ENCODE measurements around the gene EFNB1. TPM values are rescaled to one million over a fixed set of nuclear protein-coding genes. Genes with fewer than 3 reads are reported as not detected.

Gene EFNB1
- total and polyA plus RNA-seq, 7 experiments from 2014 or later = 2.6 to 5.1 (median 4.1) TPM

- POLR2A ChIA-PET = no interaction called here
- H3K36me3 ChIP-seq (ENCODE audit: control insufficient read depth in 2 of 3, insufficient read depth in 3 of 3, low read length in 3 of 3) = peaks cover 0 to 4% (median 0%) of the 10 kb centered on the region in 3 experiments
- peaks cover 7 to 24% (median 17%) of the 10 kb centered on the region in 7 donors for H3K4me1 Mint-ChIP-seq
- peaks cover 6 to 9% of the 10 kb centered on the region in 2 donors for H3K4me1 ChIP-seq (ENCODE audit: control insufficient read depth in 2 of 2, insufficient read depth in 2 of 2, low read length in 2 of 2)
- H3K36me3 Mint-ChIP-seq = no peaks in the 10 kb centered on the region
- no peak overlapping the region for H3K27ac ChIP-seq (ENCODE audit: low read depth, low read length)
- no peaks in the 10 kb centered on the region for H3K9me3 ChIP-seq (ENCODE audit: control insufficient read depth in 2 of 3, low read length in 3 of 3)
- no peak for ATAC-seq
- H3K9me3 Mint-ChIP-seq = no peaks in the 10 kb centered on the region
- no peak for DNase-seq
- H3K27me3 Mint-ChIP-seq = peaks cover 0 to 15% (median 0%) of the 10 kb centered on the region in 5 donors
- H3K27ac Mint-ChIP-seq = peak overlapping the region in 2 of 9 donors; percentile 51 to 65
- intact Hi-C loops (cut with micrococcal nuclease) = no loop called here
- CTCF ChIA-PET = interaction anchor here (0.6 kb wide), 1 partner anchor 99 kb away, joined by 3 read pairs; no protein-coding TSS in a partner anchor
- H3K27me3 ChIP-seq (ENCODE audit: control insufficient read depth in 2 of 2, insufficient read depth in 2 of 2, low read length in 2 of 2) = no peaks in the 10 kb centered on the region
- H3K4me3 ChIP-seq (ENCODE audit: low read length) = no peak overlapping the region
- H3K4me3 Mint-ChIP-seq = peak overlapping the region; percentile 53 to 95 (median 76)
These were observed 2.7 kb downstream of the EFNB1 start for GRCh38 chrX:68831405-68832100.

DNA sequence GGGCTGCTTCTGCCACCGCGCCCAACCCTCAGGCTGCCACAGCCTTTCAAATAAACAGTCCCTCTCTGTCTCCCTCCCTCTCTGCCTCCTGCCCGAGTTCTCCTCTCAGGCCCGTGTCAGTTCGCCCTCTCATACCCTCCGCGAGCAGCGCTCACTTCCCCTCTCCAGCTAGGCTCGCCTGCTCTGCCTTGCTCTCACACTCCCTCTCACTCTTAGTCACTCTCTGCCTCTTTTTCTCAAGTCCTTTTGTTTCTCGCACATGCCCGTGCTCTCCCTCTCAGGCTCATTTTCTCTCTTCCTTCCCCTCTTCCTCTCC lies 3.2 kb downstream of the EFNB1 start:
- H3K4me1 Mint-ChIP-seq = peaks cover 7 to 24% (median 21%) of the 10 kb centered on the region in 7 donors
- DNase-seq = peak in 2 of 9 donors; percentile 9 to 15
- POLR2A ChIA-PET = interaction anchor here (0.6 kb wide), 1 partner anchor 159 kb away, joined by 3 read pairs; no protein-coding TSS in a partner anchor
- ATAC-seq = peak; percentile 20
- H3K36me3 Mint-ChIP-seq = peaks cover 0 to 4% (median 0%) of the 10 kb centered on the region in 5 donors
- Histone ChIP-seq H3K4me3 (ENCODE audit: low read length) (no peak overlapping the region), H3K27ac (ENCODE audit: low read depth, low read length) (no peak overlapping the region), H3K36me3 (ENCODE audit: control insufficient read depth in 2 of 3, insufficient read depth in 3 of 3, low read length in 3 of 3) (peaks cover 0 to 4% (median 0%) of the 10 kb centered on the region in 3 experiments), H3K27me3 (ENCODE audit: control insufficient read depth in 2 of 2, insufficient read depth in 2 of 2, low read length in 2 of 2) (no peaks in the 10 kb centered on the region), H3K9me3 (ENCODE audit: control insufficient read depth in 2 of 3, low read length in 3 of 3) (no peaks in the 10 kb centered on the region), H3K4me1 (ENCODE audit: control insufficient read depth in 2 of 2, insufficient read depth in 2 of 2, low read length in 2 of 2) (peaks cover 6 to 9% of the 10 kb centered on the region in 2 donors)
- intact Hi-C loops (cut with micrococcal nuclease) = no loop called here
- H3K27ac Mint-ChIP-seq = peak overlapping the region in 4 of 9 donors; percentile 45 to 84 (median 51)
- CTCF ChIA-PET = interaction anchor here (0.6 kb wide), 1 partner anchor 99 kb away, joined by 3 read pairs; no protein-coding TSS in a partner anchor
- H3K4me3 Mint-ChIP-seq = peak overlapping the region; percentile 45 to 95 (median 81)
- H3K9me3 Mint-ChIP-seq = peaks cover 0 to 3% (median 0%) of the 10 kb centered on the region in 11 donors
- peaks cover 0 to 15% (median 0%) of the 10 kb centered on the region in 5 donors for H3K27me3 Mint-ChIP-seq

- no peak overlapping the region for H3K27ac Mint-ChIP-seq
- peaks cover 0 to 3% (median 0%) of the 10 kb centered on the region in 11 donors for H3K9me3 Mint-ChIP-seq
- H3K4me3 ChIP-seq (ENCODE audit: low read length) = no peak overlapping the region
- H3K36me3 ChIP-seq (ENCODE audit: control insufficient read depth in 2 of 3, insufficient read depth in 3 of 3, low read length in 3 of 3) = peaks cover 0 to 4% (median 0%) of the 10 kb centered on the region in 3 experiments
- DNase-seq (no peak), ATAC-seq (no peak)
- H3K4me1 Mint-ChIP-seq = peaks cover 7 to 24% (median 19%) of the 10 kb centered on the region in 7 donors
- intact Hi-C loops (cut with micrococcal nuclease) = no loop called here
- peaks cover 0 to 5% (median 0%) of the 10 kb centered on the region in 5 donors for H3K36me3 Mint-ChIP-seq
- no peaks in the 10 kb centered on the region for H3K9me3 ChIP-seq (ENCODE audit: control insufficient read depth in 2 of 3, low read length in 3 of 3)
- POLR2A ChIA-PET = interaction anchor here (0.6 kb wide), 1 partner anchor 158 kb away, joined by 3 read pairs; no protein-coding TSS in a partner anchor
- CTCF ChIA-PET = no interaction called here
- H3K4me3 Mint-ChIP-seq = peak overlapping the region in 5 of 10 donors; percentile 37 to 95 (median 92)
- H3K27ac ChIP-seq (ENCODE audit: low read depth, low read length) = no peak overlapping the region
- H3K4me1 ChIP-seq (ENCODE audit: control insufficient read depth in 2 of 2, insufficient read depth in 2 of 2, low read length in 2 of 2) = peaks cover 6 to 9% of the 10 kb centered on the region in 2 donors
- H3K27me3 ChIP-seq (ENCODE audit: control insufficient read depth in 2 of 2, insufficient read depth in 2 of 2, low read length in 2 of 2) = no peaks in the 10 kb centered on the region
- H3K27me3 Mint-ChIP-seq = peaks cover 0 to 15% (median 0%) of the 10 kb centered on the region in 5 donors
These were observed 4.0 kb downstream of the EFNB1 start for GRCh38 chrX:68832516-68833447.

GRCh38 chrX:68833448-68833805 lies 4.6 kb downstream of the EFNB1 start:
- POLR2A ChIA-PET = no interaction called here
- H3K4me3 Mint-ChIP-seq = no peak overlapping the region
- H3K9me3 Mint-ChIP-seq = peaks cover 0 to 3% (median 0%) of the 10 kb centered on the region in 11 donors
- peaks cover 0 to 5% (median 0%) of the 10 kb centered on the region in 5 donors for H3K36me3 Mint-ChIP-seq
- no peak overlapping the region for H3K27ac Mint-ChIP-seq
- H3K4me3 ChIP-seq (ENCODE audit: low read length) = no peak overlapping the region
- ATAC-seq (no peak), DNase-seq (no peak)
- H3K4me1 Mint-ChIP-seq = peaks cover 7 to 24% (median 16%) of the 10 kb centered on the region in 7 donors
- peaks cover 6 to 9% of the 10 kb centered on the region in 2 donors for H3K4me1 ChIP-seq (ENCODE audit: control insufficient read depth in 2 of 2, insufficient read depth in 2 of 2, low read length in 2 of 2)
- intact Hi-C loops (cut with micrococcal nuclease) = no loop called here
- H3K27me3 ChIP-seq (ENCODE audit: control insufficient read depth in 2 of 2, insufficient read depth in 2 of 2, low read length in 2 of 2) = no peaks in the 10 kb centered on the region
- no peaks in the 10 kb centered on the region for H3K9me3 ChIP-seq (ENCODE audit: control insufficient read depth in 2 of 3, low read length in 3 of 3)
- CTCF ChIA-PET = no interaction called here
- peaks cover 0 to 15% (median 0%) of the 10 kb centered on the region in 5 donors for H3K27me3 Mint-ChIP-seq
- H3K27ac ChIP-seq (ENCODE audit: low read depth, low read length) = no peak overlapping the region
- H3K36me3 ChIP-seq (ENCODE audit: control insufficient read depth in 2 of 3, insufficient read depth in 3 of 3, low read length in 3 of 3) = peaks cover 0 to 4% (median 0%) of the 10 kb centered on the region in 3 experiments

- no peak overlapping the region for H3K4me3 ChIP-seq (ENCODE audit: low read length)
- Mint-ChIP-seq H3K27me3 (peaks cover 0 to 15% (median 0%) of the 10 kb centered on the region in 5 donors), H3K4me1 (peaks cover 7 to 24% (median 16%) of the 10 kb centered on the region in 7 donors), H3K9me3 (peaks cover 0 to 3% (median 0%) of the 10 kb centered on the region in 11 donors), H3K36me3 (peaks cover 0 to 5% (median 0%) of the 10 kb centered on the region in 5 donors), H3K4me3 (no peak overlapping the region), H3K27ac (no peak overlapping the region)
- peaks cover 6 to 9% of the 10 kb centered on the region in 2 donors for H3K4me1 ChIP-seq (ENCODE audit: control insufficient read depth in 2 of 2, insufficient read depth in 2 of 2, low read length in 2 of 2)
- no peak overlapping the region for H3K27ac ChIP-seq (ENCODE audit: low read depth, low read length)
- H3K27me3 ChIP-seq (ENCODE audit: control insufficient read depth in 2 of 2, insufficient read depth in 2 of 2, low read length in 2 of 2) = no peaks in the 10 kb centered on the region
- POLR2A ChIA-PET = no interaction called here
- intact Hi-C loops (cut with micrococcal nuclease) = no loop called here
- CTCF ChIA-PET = no interaction called here
- H3K9me3 ChIP-seq (ENCODE audit: control insufficient read depth in 2 of 3, low read length in 3 of 3) = no peaks in the 10 kb centered on the region
- no peak for ATAC-seq
- DNase-seq = no peak
- H3K36me3 ChIP-seq (ENCODE audit: control insufficient read depth in 2 of 3, insufficient read depth in 3 of 3, low read length in 3 of 3) = peaks cover 0 to 3% (median 0%) of the 10 kb centered on the region in 3 experiments
These were observed 5.1 kb downstream of the EFNB1 start for GRCh38 chrX:68833855-68834331.

DNA sequence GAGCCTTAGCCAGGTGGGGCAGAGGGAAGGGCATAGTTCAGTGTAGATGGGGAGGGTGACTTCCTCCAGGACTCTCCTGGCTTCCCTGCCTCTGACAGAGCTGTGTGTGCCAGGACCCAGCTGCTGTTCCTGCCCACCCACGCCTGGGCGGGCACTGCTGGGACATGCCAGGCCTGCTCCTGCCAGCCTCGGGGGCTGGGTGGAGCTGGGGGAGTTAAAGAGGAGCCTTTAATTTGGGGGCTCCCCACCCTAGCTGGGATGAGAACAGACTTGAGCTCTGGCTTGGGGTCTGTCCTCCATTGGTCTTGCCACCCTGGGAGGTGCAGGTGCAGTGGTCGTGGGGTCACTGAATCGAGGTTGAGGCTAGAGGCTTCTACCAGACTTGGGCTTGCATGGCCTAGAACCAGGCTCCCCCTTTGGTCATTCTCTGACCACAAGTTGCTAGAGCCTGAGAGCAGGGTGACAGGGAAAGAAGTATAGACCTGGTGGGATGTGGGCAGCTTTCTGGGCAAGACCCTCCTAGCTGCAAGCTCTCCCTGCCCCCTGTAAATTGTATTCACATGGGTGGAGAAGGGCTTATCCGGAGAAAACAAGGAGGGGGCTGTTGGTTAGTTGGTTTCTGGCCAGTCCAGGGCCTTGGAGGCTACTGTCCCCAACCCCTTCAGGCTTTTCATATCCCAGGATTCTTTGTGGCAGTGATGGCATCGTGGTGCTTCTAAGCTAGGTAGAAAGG lies 5.7 kb downstream of the EFNB1 start:
- CTCF ChIA-PET = no interaction called here

More for the DNA sequence above, 5.7 kb downstream of the EFNB1 start:
- no peak overlapping the region for H3K4me3 ChIP-seq (ENCODE audit: low read length)
- intact Hi-C loops (cut with micrococcal nuclease) = no loop called here
- ATAC-seq (no peak), DNase-seq (no peak)
- H3K9me3 Mint-ChIP-seq = peaks cover 0 to 3% (median 0%) of the 10 kb centered on the region in 11 donors
- H3K36me3 ChIP-seq (ENCODE audit: control insufficient read depth in 2 of 3, insufficient read depth in 3 of 3, low read length in 3 of 3) = peaks cover 0 to 4% (median 0%) of the 10 kb centered on the region in 3 experiments
- POLR2A ChIA-PET = no interaction called here
- peaks cover 0 to 15% (median 0%) of the 10 kb centered on the region in 5 donors for H3K27me3 Mint-ChIP-seq
- no peaks in the 10 kb centered on the region for H3K27me3 ChIP-seq (ENCODE audit: control insufficient read depth in 2 of 2, insufficient read depth in 2 of 2, low read length in 2 of 2)
- no peaks in the 10 kb centered on the region for H3K9me3 ChIP-seq (ENCODE audit: control insufficient read depth in 2 of 3, low read length in 3 of 3)
- peaks cover 7 to 24% (median 16%) of the 10 kb centered on the region in 7 donors for H3K4me1 Mint-ChIP-seq
- peaks cover 6 to 9% of the 10 kb centered on the region in 2 donors for H3K4me1 ChIP-seq (ENCODE audit: control insufficient read depth in 2 of 2, insufficient read depth in 2 of 2, low read length in 2 of 2)
- H3K27ac Mint-ChIP-seq = no peak overlapping the region
- H3K27ac ChIP-seq (ENCODE audit: low read depth, low read length) = no peak overlapping the region
- H3K4me3 Mint-ChIP-seq = no peak overlapping the region
- peaks cover 0 to 5% (median 0%) of the 10 kb centered on the region in 5 donors for H3K36me3 Mint-ChIP-seq
